ENCODE results near the gene ID2. TPM values are rescaled to one million over a fixed set of nuclear protein-coding genes. Genes with fewer than 3 reads are reported as not detected.

The ID2 gene
- total RNA-seq, 1 donor from 2014 or later = 314 TPM

Other genes with a start within 250 kb of the ID2 start
- gene KIDINS220, start 155.6 kb downstream of the ID2 start, total RNA-seq = 721 TPM

Measured in occipital lobe (tissue), 1 donor.